Keratinocyte (primary cell): Measurements from ENCODE around the gene KMT2C.

Experiments used
- CTCF ChIP-seq, 3 experiments: IDR thresholded peaks in 1 of 3; conservative IDR thresholded peaks in 1 of 3; optimal IDR thresholded peaks in 1 of 3; 2 replicates in 2 of 3; 3 replicates in 1 of 3; pipeline versions ENCODE3 to v1.5.1; 2011; ENCODE audit warnings: low read length in 3 of 3, mild to moderate bottlenecking in 3 of 3, moderate library complexity in 2 of 3, control low read depth in 1 of 3, inconsistent platforms in 1 of 3; ENCODE audit not compliant: insufficient read depth in 2 of 3; ENCODE audit errors: extremely low read depth in 1 of 3
- EZH2 ChIP-seq: IDR thresholded peaks from one replicate; pipeline ENCODE4 v1.6.1; 2012; ENCODE audit warnings: inconsistent platforms, mild to moderate bottlenecking, low read length, moderate library complexity

- TF ChIP-seq CTCF (optimal IDR thresholded peaks at IDR 0.05 in 1 of 3, IDR thresholded peaks at IDR 0.05 in 1 of 3, conservative IDR thresholded peaks at IDR 0.05 in 1 of 3; ENCODE audit: extremely low read depth in 1 of 3, insufficient read depth in 2 of 3, low read length in 3 of 3) (no peak), EZH2 (no peak)
These were observed 328.8 kb downstream of the KMT2C start for GRCh38 chr7:152106990-152107389.
